GM23338 (cell line): ENCODE results near the gene SRGAP3. TPM values are rescaled to one million over a fixed set of nuclear protein-coding genes. Genes with fewer than 3 reads are reported as not detected.

Experiments
- ATAC-seq: fragments of 200-7000 bp; cut with Tn5 transposase; 3 replicates; pipeline ENCODE4 v1.9.1; 2020
- DNase-seq: peaks from one replicate; pipeline ENCODE4 v3.0.0-alpha.2; 2015; ENCODE audit warnings: low spot score
- H2AFZ ChIP-seq: fragments of 200-600 bp; sonication (generic); 2 replicates; pipeline ENCODE4 v1.8.0; 2016; ENCODE audit warnings: antibody characterized with exemption, mild to moderate bottlenecking, moderate library complexity
- H3F3A ChIP-seq: fragments of 200-600 bp; sonication (generic); replicated peaks from 2 replicates; pipeline ENCODE4 v1.8.0; 2017; ENCODE audit warnings: antibody characterized with exemption, mixed run types, low read depth
- H3K27ac ChIP-seq: fragments of 200-600 bp; sonication (generic); 2 replicates; pipeline ENCODE4 v1.6.1; 2016; ENCODE audit warnings: low read depth
- H3K27me3 ChIP-seq: fragments of 200-600 bp; sonication (generic); 2 replicates; pipeline ENCODE4 v1.8.0; 2016; ENCODE audit warnings: mild to moderate bottlenecking, mixed run types, moderate library complexity; ENCODE audit not compliant: insufficient read depth
- H3K36me3 ChIP-seq: fragments of 200-600 bp; sonication (generic); 2 replicates; pipeline ENCODE4 v1.8.0; 2016; ENCODE audit warnings: mild to moderate bottlenecking; ENCODE audit not compliant: insufficient read depth
- H3K4me1 ChIP-seq: fragments of 200-600 bp; sonication (generic); 2 replicates; pipeline ENCODE4 v1.8.0; 2016; ENCODE audit warnings: mild to moderate bottlenecking, moderate library complexity; ENCODE audit not compliant: insufficient read depth
- H3K4me2 ChIP-seq: fragments of 200-600 bp; sonication (generic); 2 replicates; pipeline ENCODE4 v1.7.1; 2017; ENCODE audit warnings: mixed run types
- H3K4me3 ChIP-seq: fragments of 200-600 bp; sonication (generic); 2 replicates; pipeline ENCODE4 v1.6.1; 2016; ENCODE audit warnings: mixed run types
- H3K79me2 ChIP-seq: fragments of 200-600 bp; sonication (generic); replicated peaks from 2 replicates; pipeline ENCODE4 v1.8.0; 2017; ENCODE audit warnings: mild to moderate bottlenecking; ENCODE audit not compliant: insufficient read depth
- H3K9me2 ChIP-seq: fragments of 200-600 bp; sonication (generic); 2 replicates; pipeline ENCODE4 v1.8.0; 2017; ENCODE audit not compliant: insufficient read depth
- H4K20me1 ChIP-seq: fragments of 200-600 bp; sonication (generic); replicated peaks from 2 replicates; pipeline ENCODE4 v1.8.0; 2017; ENCODE audit warnings: mild to moderate bottlenecking; ENCODE audit not compliant: insufficient read depth
- H3K27ac Mint-ChIP-seq: 2 replicates; pipeline ENCODE4 v1.8.0; 2020; ENCODE audit warnings: inconsistent platforms, mild to moderate bottlenecking, moderate library complexity, mixed read lengths
- H3K27me3 Mint-ChIP-seq: 3 replicates; pipeline ENCODE4 v1.8.0; 2022; ENCODE audit warnings: low read depth, mild to moderate bottlenecking, moderate library complexity, mixed read lengths, inconsistent platforms; ENCODE audit not compliant: insufficient read depth, poor library complexity
- H3K36me3 Mint-ChIP-seq: 3 replicates; pipeline ENCODE4 v1.8.0; 2021; ENCODE audit warnings: low read depth, mild to moderate bottlenecking, inconsistent platforms, moderate library complexity, mixed read lengths
- H3K4me1 Mint-ChIP-seq: 3 replicates; pipeline ENCODE4 v1.8.0; 2020; ENCODE audit warnings: mild to moderate bottlenecking, inconsistent platforms, mixed read lengths
- H3K4me3 Mint-ChIP-seq: 3 replicates; pipeline ENCODE4 v1.8.0; 2021; ENCODE audit warnings: moderate library complexity, mild to moderate bottlenecking, inconsistent platforms, mixed read lengths
- H3K9me3 Mint-ChIP-seq: 3 replicates; pipeline ENCODE4 v1.8.0; 2020; ENCODE audit warnings: moderate library complexity, mild to moderate bottlenecking, inconsistent platforms, mixed read lengths
- CTCF ChIP-seq, 2 experiments: fragments of 200-600 bp in 1 of 2; sonication (generic) in 1 of 2; conservative IDR thresholded peaks; 2 replicates each; pipeline versions ENCODE4 v1.5.1 to v1.6.1; 2016 to 2017; ENCODE audit warnings: antibody characterized with exemption in 2 of 2, low read depth in 2 of 2, mild to moderate bottlenecking in 2 of 2, moderate library complexity in 1 of 2
- EZH2 ChIP-seq: fragments of 200-600 bp; sonication (generic); IDR thresholded peaks from one replicate; pipeline ENCODE4 v1.8.0; 2017; ENCODE audit warnings: antibody characterized with exemption, mild to moderate bottlenecking, low read depth; ENCODE audit not compliant: unreplicated experiment
- EZH2phosphoT487 ChIP-seq: fragments of 200-600 bp; sonication (generic); IDR thresholded peaks from one replicate; pipeline ENCODE4 v1.8.1; 2018; ENCODE audit warnings: antibody characterized with exemption; ENCODE audit not compliant: unreplicated experiment
- NANOG ChIP-seq: IDR thresholded peaks from 2 replicates; pipeline ENCODE4 v1.6.1; 2016; ENCODE audit warnings: antibody characterized with exemption, borderline replicate concordance
- POLR2AphosphoS5 ChIP-seq: IDR thresholded peaks from 2 replicates; pipeline ENCODE4 v1.6.1; 2016; ENCODE audit warnings: antibody characterized with exemption, low read depth
- REST ChIP-seq: IDR thresholded peaks from one replicate; pipeline ENCODE4 v1.6.1; 2018; ENCODE audit warnings: antibody characterized with exemption; ENCODE audit not compliant: unreplicated experiment
- STAT1 ChIP-seq: IDR thresholded peaks from one replicate; pipeline ENCODE4 v1.6.1; 2016; ENCODE audit warnings: antibody characterized with exemption; ENCODE audit not compliant: unreplicated experiment
- ZNF331 ChIP-seq: fragments of 250-450 bp; sonication (Bioruptor Pico); IDR thresholded peaks from 2 replicates; pipeline ENCODE4 v1.5.0; 2020; ENCODE audit warnings: low read depth, mild to moderate bottlenecking, moderate library complexity
- polyA plus RNA-seq: library from polyadenylated mRNA; unstranded; fragments of >200 nt; fragmentation: Nextera tagmentation; extraction: Ambion mirVana; gene quantifications from 2 replicates; pipeline ENCODE4 v1.2.1, GENCODE V29; 2016
- total RNA-seq: library from RNA; depleted of rRNA; stranded (reverse); fragments of >200 nt; shearing (Covaris generic); gene quantifications from 2 replicates; pipeline ENCODE4 v1.2.3, GENCODE V29; 2014
- TF ChIP-seq, protein P1 (sequence below): IDR thresholded peaks from 2 replicates; pipeline ENCODE4 v1.6.1; 2016; ENCODE audit warnings: antibody characterized with exemption
- TF ChIP-seq, protein P2 (sequence below): fragments of 250-450 bp; sonication (Bioruptor Pico); IDR thresholded peaks from 2 replicates; pipeline ENCODE4 v1.5.0; 2020; ENCODE audit warnings: mild to moderate bottlenecking, moderate library complexity

SRGAP3 gene
- total and polyA plus RNA-seq, 2 experiments from 2014 or later: 6.4 to 9.4 TPM

GRCh38 chr3:9117220-9117619 is 132.2 kb downstream of the SRGAP3 start:
- no peak overlapping the region for H3K27ac Mint-ChIP-seq
- no peaks in the 10 kb centered on the region for H3K4me1 Mint-ChIP-seq
- Histone ChIP-seq H3K4me2 (no peak overlapping the region), H4K20me1 (no peaks in the 10 kb centered on the region; the same call in 1 of the 2 replicates), H3K36me3 (no peaks in the 10 kb centered on the region), H3K4me3 (no peak overlapping the region), H3K4me1 (no peaks in the 10 kb centered on the region), H3K79me2 (no peaks in the 10 kb centered on the region), H3F3A (no peaks in the 10 kb centered on the region), H2AFZ (no peak overlapping the region), H3K9me2 (no peaks in the 10 kb centered on the region), H3K27ac (no peak overlapping the region), H3K27me3 (no peaks in the 10 kb centered on the region)
- H3K27me3 Mint-ChIP-seq: peaks cover 12% of the 10 kb centered on the region
- no peak overlapping the region for H3K4me3 Mint-ChIP-seq
- ATAC-seq: no peak
- TF ChIP-seq EZH2: no peak
- no peak for TF ChIP-seq POLR2AphosphoS5
- no peak for TF ChIP-seq STAT1
- TF ChIP-seq ZNF331 (CRISPR knock-in tag): no peak
- TF ChIP-seq REST: no peak
- no peak for TF ChIP-seq EZH2phosphoT487
- no peak for TF ChIP-seq NANOG
- no peak for TF ChIP-seq CTCF (conservative IDR thresholded peaks at IDR 0.05; ENCODE audit: low read depth in 2 of 2)
- TF ChIP-seq, protein P1, sequence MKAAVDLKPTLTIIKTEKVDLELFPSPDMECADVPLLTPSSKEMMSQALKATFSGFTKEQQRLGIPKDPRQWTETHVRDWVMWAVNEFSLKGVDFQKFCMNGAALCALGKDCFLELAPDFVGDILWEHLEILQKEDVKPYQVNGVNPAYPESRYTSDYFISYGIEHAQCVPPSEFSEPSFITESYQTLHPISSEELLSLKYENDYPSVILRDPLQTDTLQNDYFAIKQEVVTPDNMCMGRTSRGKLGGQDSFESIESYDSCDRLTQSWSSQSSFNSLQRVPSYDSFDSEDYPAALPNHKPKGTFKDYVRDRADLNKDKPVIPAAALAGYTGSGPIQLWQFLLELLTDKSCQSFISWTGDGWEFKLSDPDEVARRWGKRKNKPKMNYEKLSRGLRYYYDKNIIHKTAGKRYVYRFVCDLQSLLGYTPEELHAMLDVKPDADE: no peak
- TF ChIP-seq, protein P2, sequence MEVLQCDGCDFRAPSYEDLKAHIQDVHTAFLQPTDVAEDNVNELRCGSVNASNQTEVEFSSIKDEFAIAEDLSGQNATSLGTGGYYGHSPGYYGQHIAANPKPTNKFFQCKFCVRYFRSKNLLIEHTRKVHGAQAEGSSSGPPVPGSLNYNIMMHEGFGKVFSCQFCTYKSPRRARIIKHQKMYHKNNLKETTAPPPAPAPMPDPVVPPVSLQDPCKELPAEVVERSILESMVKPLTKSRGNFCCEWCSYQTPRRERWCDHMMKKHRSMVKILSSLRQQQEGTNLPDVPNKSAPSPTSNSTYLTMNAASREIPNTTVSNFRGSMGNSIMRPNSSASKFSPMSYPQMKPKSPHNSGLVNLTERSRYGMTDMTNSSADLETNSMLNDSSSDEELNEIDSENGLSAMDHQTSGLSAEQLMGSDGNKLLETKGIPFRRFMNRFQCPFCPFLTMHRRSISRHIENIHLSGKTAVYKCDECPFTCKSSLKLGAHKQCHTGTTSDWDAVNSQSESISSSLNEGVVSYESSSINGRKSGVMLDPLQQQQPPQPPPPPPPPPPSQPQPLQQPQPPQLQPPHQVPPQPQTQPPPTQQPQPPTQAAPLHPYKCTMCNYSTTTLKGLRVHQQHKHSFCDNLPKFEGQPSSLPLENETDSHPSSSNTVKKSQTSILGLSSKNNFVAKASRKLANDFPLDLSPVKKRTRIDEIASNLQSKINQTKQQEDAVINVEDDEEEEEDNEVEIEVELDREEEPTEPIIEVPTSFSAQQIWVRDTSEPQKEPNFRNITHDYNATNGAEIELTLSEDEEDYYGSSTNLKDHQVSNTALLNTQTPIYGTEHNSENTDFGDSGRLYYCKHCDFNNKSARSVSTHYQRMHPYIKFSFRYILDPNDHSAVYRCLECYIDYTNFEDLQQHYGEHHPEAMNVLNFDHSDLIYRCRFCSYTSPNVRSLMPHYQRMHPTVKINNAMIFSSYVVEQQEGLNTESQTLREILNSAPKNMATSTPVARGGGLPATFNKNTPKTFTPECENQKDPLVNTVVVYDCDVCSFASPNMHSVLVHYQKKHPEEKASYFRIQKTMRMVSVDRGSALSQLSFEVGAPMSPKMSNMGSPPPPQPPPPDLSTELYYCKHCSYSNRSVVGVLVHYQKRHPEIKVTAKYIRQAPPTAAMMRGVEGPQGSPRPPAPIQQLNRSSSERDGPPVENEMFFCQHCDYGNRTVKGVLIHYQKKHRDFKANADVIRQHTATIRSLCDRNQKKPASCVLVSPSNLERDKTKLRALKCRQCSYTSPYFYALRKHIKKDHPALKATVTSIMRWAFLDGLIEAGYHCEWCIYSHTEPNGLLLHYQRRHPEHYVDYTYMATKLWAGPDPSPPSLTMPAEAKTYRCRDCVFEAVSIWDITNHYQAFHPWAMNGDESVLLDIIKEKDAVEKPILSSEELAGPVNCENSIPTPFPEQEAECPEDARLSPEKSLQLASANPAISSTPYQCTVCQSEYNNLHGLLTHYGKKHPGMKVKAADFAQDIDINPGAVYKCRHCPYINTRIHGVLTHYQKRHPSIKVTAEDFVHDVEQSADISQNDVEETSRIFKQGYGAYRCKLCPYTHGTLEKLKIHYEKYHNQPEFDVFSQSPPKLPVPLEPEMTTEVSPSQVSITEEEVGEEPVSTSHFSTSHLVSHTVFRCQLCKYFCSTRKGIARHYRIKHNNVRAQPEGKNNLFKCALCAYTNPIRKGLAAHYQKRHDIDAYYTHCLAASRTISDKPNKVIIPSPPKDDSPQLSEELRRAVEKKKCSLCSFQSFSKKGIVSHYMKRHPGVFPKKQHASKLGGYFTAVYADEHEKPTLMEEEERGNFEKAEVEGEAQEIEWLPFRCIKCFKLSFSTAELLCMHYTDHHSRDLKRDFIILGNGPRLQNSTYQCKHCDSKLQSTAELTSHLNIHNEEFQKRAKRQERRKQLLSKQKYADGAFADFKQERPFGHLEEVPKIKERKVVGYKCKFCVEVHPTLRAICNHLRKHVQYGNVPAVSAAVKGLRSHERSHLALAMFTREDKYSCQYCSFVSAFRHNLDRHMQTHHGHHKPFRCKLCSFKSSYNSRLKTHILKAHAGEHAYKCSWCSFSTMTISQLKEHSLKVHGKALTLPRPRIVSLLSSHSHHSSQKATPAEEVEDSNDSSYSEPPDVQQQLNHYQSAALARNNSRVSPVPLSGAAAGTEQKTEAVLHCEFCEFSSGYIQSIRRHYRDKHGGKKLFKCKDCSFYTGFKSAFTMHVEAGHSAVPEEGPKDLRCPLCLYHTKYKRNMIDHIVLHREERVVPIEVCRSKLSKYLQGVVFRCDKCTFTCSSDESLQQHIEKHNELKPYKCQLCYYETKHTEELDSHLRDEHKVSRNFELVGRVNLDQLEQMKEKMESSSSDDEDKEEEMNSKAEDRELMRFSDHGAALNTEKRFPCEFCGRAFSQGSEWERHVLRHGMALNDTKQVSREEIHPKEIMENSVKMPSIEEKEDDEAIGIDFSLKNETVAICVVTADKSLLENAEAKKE: no peak
- H3K36me3 Mint-ChIP-seq: peaks cover 4% of the 10 kb centered on the region; the same call in 2 of the 3 replicates
- H3K9me3 Mint-ChIP-seq: no peaks in the 10 kb centered on the region
- no peak for DNase-seq
